ENCODE data around the gene C12orf57.

Gene C12orf57

GRCh38 chr12:6938353-6939190, 5.2 kb upstream of the C12orf57 start:
- no peak for DNase-seq

DNA sequence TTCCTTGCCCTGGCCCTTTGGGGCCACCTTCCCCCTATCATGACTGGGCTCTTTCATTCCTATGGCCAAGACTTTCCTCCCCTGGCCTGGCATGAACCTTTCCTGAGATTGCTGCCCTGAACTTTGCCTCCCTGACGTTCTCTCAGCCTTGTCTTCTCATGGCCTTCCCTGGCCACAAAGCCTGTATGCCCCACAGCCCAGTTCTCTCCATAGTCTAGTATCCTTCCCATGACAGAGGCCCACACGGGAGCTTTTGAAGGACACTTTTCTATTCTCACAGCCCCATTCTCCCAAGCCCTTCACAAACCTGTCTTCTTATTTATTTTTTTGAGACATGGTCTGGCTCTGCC, 4.7 kb upstream of the C12orf57 start:
- no peak for DNase-seq

- DNase-seq, result no peak
These were observed 2.6 kb upstream of the C12orf57 start for GRCh38 chr12:6941267-6941666.

DNA sequence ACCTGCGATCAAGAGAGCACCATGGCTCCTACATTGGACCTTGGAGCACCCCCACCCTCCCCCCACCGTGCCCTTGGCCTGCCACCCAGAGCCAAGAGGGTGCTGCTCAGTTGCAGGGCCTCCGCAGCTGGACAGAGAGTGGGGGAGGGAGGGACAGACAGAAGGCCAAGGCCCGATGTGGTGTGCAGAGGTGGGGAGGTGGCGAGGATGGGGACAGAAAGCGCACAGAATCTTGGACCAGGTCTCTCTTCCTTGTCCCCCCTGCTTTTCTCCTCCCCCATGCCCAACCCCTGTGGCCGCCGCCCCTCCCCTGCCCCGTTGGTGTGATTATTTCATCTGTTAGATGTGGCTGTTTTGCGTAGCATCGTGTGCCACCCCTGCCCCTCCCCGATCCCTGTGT, 2.0 kb upstream of the C12orf57 start:
- DNase-seq, result no peak

DNA sequence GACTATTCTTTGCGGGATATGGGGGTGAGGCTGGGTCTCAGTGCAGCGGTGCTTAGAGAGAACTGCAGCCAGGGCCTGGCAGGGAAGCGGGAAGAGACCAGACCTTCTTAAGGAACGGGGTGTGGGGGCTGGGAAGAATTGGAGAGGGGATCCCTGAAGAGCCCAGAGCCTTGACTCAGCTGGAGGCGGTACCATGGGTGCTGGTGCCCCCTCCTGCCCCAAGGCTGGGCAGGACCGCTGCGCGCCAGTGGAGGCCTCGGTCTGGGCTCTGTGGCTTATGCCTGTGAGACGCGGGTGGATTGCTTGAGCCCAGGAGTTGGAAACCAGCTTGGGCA, 1.5 kb upstream of the C12orf57 start:
- no peak for DNase-seq

GRCh38 chr12:6943389-6943721, 467 bp upstream of the C12orf57 start:
- DNase-seq, result peak; percentile 64 to 65

DNA sequence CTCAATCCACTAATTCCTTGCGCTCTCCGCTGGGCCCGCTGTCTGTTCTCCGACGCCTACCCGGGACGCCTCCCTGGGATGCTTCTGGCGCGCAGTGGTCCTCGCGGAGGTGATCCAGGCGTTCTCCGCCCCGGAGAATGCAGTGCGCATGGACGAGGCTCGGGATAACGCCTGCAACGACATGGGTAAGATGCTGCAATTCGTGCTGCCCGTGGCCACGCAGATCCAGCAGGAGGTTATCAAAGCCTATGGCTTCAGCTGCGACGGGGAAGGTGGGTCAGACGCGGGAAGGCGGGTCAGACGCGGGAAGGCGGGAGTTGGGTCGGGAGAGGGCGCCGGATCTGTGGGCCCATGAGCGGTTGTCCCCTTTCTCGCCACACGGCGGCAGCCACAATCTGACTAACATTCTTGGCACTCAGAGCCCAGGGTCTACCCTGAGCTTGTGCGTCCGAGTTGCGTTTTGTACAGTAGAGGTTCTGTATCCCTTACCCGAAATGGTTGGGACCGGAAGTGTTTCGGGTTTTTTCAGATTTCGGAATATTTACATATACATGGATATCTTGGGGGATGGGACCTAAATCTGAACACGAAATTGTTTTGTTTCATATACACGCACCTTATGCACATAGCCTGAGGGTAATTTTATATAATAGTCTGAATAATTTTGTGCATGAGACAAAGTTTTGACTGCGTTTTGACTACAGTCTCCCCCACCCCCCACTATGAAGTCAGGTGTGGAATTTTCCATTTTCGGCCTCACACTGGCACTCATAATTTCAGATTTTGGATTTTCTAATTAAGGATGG, 762 bp downstream of the C12orf57 start:
- peak; percentile 80 to 84 for DNase-seq

GRCh38 chr12:6945613-6946012, 1.8 kb downstream of the C12orf57 start:
- no peak for DNase-seq

DNA sequence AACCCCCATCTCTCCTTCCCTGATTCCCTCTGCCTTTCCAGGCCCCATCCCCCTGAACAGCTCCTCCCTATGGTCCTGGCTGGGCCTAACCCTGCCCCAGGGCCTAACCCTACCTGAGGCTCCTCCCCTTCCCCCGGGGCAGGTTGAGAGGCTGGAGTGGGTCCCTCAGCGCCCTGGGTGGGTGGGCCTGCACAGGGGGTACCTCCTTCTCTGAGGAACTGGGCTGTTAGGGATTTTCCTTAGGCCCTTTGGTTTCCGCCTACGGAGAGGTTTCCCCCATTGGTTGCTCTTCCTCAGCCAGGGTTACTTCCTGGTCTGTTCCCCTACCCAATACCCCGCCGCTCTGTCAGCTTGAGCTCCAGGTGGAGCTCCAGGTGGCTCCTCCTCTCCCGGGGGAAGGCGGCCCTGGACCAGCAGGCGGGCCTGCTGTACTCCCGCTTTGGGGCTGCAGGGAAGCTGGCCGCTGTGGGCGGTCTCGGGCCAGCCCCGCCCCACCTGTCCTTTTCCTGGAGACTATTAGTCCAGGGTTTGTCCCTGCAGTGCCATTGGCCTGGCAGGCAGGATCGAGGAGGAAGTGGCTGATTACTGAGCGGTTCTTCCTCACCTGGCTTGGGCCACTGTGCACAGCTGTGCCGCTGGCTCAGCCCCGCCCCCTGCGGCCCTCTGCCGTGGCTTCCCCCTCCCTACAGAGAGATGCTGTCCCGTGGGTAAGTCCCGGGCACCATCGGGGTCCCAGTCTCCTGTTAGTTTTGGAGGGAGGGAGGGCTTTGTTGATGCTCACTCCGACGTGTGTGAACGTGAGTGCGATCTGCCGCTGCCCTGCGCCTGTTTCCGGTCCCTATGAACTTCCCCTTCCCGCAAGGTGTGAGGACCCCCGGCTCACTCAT, 2.5 kb downstream of the C12orf57 start:
- DNase-seq, result peak in 1 of 2 donors; percentile 53

- DNase-seq, result no peak
These were observed 3.1 kb downstream of the C12orf57 start for GRCh38 chr12:6946920-6947374.

GRCh38 chr12:6947615-6948014, 3.8 kb downstream of the C12orf57 start:
- DNase-seq, result no peak

DNA sequence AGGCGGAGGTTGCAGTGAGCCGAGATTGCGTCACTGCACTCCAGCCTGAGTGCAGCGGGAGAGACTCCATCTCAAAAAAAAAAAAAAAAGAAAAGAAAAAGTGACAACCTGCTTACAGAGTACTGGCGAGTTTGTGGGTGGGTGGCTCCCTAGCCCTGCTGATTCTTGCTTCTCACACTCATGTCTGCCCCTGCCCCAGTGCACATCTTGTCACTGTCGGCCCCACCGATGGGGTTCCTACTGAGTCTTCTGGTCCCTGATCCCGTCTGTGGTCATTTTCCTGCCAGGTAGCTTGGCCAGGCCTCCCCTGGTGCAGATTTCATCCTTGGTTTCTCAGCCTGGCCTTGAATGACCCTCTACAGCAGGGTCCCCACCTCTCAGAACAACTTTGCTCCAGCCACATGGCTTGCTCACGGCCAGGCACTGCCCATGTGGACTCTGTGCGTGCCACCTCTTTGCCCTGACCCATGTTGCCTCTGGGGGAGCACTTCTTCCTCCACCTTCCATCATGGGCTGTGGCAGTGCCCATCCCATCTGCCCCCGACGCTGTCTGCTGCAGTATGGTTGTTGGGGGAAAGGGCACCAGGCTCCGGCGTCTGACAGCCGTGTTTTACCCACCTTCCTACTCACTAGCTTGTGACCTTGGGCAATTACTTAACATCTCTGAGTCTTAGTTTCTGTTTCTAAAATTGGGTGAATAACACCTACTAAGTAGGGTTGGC, 5.2 kb downstream of the C12orf57 start:
- DNase-seq, result no peak

GRCh38 chr12:6950401-6950801, 6.6 kb downstream of the C12orf57 start:
- DNase-seq, result no peak

DNA sequence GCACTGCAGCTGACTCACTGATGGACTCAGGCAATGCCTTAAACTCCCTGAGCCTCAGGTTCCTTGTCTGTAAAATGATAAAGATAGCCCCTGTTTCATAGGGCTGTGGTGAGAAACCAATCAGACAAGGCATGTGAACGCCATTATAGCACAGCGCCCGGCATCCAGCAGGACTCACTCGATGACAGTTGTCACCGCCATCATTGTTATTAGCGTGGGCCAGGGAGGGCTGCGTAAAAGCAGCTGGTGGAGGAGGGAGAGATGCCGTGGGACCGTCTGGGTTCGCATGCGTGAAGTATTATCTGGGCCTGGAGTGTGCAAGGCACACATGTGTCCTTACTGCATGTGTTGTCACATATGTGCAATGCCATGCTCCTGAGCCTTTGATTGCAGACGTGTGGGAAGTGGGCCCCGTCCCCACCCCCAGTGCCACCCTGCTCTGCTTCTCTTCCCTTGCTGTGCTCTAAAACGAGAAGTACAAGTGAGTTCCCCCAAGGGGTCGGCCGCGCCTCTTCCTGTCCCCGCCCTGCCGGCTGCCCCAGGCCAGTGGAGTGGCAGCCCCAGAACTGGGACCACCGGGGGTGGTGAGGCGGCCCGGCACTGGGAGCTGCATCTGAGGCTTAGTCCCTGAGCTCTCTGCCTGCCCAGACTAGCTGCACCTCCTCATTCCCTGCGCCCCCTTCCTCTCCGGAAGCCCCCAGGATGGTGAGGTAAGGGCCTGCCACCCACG, 7.2 kb downstream of the C12orf57 start, which contains the start of gene PTPN6:
Gene PTPN6, plus strand, starts transcription at position 546 of the 730 bp plus-strand sequence. Its CDS starts 157 bp downstream, at position 703.
- DNase-seq, result peak in 1 of 2 donors; percentile 45

DNA sequence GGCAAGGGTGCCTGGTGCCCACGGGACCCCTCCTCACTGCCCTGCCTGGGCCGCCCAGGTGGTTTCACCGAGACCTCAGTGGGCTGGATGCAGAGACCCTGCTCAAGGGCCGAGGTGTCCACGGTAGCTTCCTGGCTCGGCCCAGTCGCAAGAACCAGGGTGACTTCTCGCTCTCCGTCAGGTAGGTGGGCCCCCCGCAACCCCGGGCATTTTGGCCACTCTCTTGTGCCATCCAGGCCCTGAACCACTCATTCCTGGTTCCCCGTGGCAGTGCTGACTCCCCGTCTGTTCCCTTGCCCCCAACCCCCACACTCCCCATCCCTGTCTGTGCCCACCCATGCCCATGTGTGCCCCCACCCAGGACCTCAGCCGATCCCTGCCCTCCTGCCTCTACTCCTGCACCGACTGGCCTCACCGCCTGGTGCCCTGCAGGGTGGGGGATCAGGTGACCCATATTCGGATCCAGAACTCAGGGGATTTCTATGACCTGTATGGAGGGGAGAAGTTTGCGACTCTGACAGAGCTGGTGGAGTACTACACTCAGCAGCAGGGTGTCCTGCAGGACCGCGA, 7.8 kb downstream of the C12orf57 start:
- no peak for DNase-seq

DNA sequence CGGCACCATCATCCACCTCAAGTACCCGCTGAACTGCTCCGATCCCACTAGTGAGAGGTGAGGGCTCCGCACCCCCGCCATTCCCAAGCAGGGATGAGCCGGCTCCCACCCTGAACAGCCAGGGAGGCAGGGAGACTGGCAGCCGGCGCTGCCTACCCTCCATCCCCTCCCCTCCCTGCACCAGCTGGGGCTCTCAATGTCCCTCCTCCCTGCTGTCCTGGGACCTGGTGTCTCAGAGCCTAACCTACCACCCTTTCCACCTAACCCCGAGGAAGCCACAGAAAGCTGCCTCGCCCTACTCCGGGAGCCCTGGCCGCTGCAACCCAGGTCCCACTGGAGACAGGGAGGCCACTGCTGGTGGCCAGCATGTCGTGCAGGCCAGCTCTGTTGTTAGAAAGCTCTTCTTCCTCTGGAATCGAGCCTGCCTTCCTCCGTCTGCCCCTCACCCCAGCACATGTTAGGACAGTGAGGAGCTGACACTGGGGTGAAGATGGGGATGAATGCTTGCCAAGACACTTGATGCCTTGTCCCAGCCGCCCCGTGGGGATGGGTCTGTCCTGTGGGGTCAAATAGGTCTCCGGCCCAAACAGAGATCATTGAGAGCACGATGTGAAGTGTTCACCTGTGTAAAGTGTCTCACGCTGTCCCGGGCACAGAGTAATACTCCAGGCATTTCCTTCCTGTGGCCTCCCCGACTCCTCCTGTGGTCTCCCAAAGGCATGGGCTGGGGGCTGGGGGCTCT, 8.5 kb downstream of the C12orf57 start:
- DNase-seq, result no peak

- DNase-seq, result no peak
These were observed 9.1 kb downstream of the C12orf57 start for GRCh38 chr12:6952863-6953441.

DNA sequence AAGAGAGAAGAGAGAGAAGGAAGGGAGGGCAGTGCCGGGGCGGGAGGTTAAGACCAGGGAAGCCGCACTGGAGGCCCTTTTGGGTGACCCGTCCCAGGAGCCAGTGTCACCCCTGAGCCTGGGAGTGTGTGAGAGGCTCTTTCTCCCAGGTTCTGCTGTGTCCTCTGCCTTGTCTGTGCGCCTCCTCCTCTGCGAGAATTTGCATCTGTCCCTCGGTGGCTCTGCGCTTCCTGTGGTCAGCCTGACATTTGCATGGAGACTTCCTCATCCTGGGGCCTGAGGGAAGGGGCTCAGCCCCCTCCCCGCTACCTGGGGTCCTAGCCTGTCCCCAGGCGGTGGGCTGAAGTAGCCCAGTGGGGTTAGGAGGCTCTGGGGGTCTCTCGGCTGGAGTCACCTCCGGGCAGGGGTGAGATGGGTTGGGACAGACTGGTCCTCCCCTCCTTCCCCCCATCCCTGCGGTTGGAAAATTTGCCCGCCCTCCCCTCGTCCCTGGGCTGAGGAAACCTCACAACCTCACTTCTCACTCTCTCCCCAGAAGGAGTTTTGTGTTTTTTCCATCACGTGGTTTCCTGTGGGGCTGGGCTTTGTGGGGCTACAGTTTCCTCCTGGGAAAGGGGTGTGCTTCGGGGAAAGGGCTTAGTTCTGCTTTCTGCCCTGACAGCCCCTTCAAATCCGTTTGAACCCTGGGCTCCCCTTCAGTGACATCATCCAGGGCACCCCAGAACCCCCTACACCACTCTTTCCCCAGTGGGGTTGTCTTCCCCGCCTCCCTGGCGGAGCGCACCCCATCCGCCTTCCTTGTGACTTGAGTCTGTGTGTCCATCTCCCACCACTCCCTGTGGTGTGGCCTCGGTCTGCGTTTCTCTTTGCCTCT, 9.9 kb downstream of the C12orf57 start:
- DNase-seq, result peak; percentile 64 to 71

Data from stimulated activated CD4-positive, alpha-beta T cell treated with anti-CD3 and anti-CD28 coated beads, Interleukin-2, amount 100 ng/mL, for 48 hours (primary cell).